Hepatocyte (in vitro differentiated cells): Measurements from ENCODE around the gene RIMKLB. TPM values are rescaled to one million over a fixed set of nuclear protein-coding genes. Genes with fewer than 3 reads are reported as not detected.

Experiments used
- DNase-seq: peaks from one replicate; pipeline ENCODE4 v3.0.0-alpha.2; 2016; ENCODE audit warnings: low spot score
- H2AFZ ChIP-seq: fragments of 200-600 bp; sonication (generic); 2 replicates; pipeline ENCODE4 v1.6.0; 2016; ENCODE audit warnings: antibody characterized with exemption, mild to moderate bottlenecking
- H3K27ac ChIP-seq: fragments of 200-600 bp; sonication (generic); 2 replicates; pipeline ENCODE4 v1.5.1; 2016; ENCODE audit warnings: mild to moderate bottlenecking
- H3K27me3 ChIP-seq: fragments of 200-600 bp; sonication (generic); 2 replicates; pipeline ENCODE4 v1.6.1; 2016
- H3K36me3 ChIP-seq: fragments of 200-600 bp; sonication (generic); replicated peaks from 2 replicates; pipeline ENCODE4 v1.5.1; 2016; ENCODE audit warnings: low read depth; ENCODE audit not compliant: insufficient read depth
- H3K4me1 ChIP-seq: fragments of 200-600 bp; sonication (generic); 2 replicates; pipeline ENCODE4 v1.5.1; 2016; ENCODE audit warnings: mild to moderate bottlenecking, moderate library complexity; ENCODE audit not compliant: insufficient read depth
- H3K4me2 ChIP-seq: fragments of 200-600 bp; sonication (generic); 2 replicates; pipeline ENCODE4 v1.6.0; 2016
- H3K4me3 ChIP-seq: fragments of 200-600 bp; sonication (generic); 2 replicates; pipeline ENCODE4 v1.5.1; 2016; ENCODE audit warnings: mild to moderate bottlenecking
- H3K79me2 ChIP-seq: fragments of 200-600 bp; sonication (generic); 2 replicates; pipeline ENCODE4 v1.6.0; 2017; ENCODE audit warnings: mild to moderate bottlenecking
- H3K9me2 ChIP-seq: fragments of 200-600 bp; sonication (generic); replicated peaks from 2 replicates; pipeline ENCODE4 v1.6.0; 2017; ENCODE audit warnings: mild to moderate bottlenecking; ENCODE audit not compliant: insufficient read depth
- H3K9me3 ChIP-seq: fragments of 200-600 bp; sonication (generic); 2 replicates; pipeline ENCODE4 v1.5.1; 2016; ENCODE audit warnings: low read depth, mild to moderate bottlenecking
- H4K20me1 ChIP-seq: fragments of 200-600 bp; sonication (generic); 2 replicates; pipeline ENCODE4 v1.6.0; 2016; ENCODE audit warnings: mild to moderate bottlenecking; ENCODE audit not compliant: insufficient read depth, poor library complexity, severe bottlenecking
- CTCF ChIP-seq: fragments of 200-600 bp; sonication (generic); IDR thresholded peaks from 2 replicates; pipeline ENCODE4 v1.5.1; 2016; ENCODE audit warnings: antibody characterized with exemption, mild to moderate bottlenecking; ENCODE audit not compliant: poor library complexity
- EZH2 ChIP-seq: fragments of 200-600 bp; sonication (generic); IDR thresholded peaks from 2 replicates; pipeline ENCODE4 v1.6.1; 2016; ENCODE audit warnings: antibody characterized with exemption, mild to moderate bottlenecking, borderline replicate concordance
- EZH2phosphoT487 ChIP-seq: fragments of 200-600 bp; sonication (generic); IDR thresholded peaks from one replicate; pipeline ENCODE4 v1.6.1; 2018; ENCODE audit warnings: antibody characterized with exemption, mild to moderate bottlenecking, low read depth, moderate library complexity; ENCODE audit not compliant: unreplicated experiment, severe bottlenecking
- WGBS: methylation state at CpG from one replicate; pipeline ENCODE4 v1.1.6; 2016; ENCODE audit warnings: low lambda C conversion rate; ENCODE audit errors: missing lambda C conversion rate; 5-methylcytosine and 5-hydroxymethylcytosine counted together
- polyA plus RNA-seq: library from polyadenylated mRNA; unstranded; fragments of >200 nt; fragmentation: Nextera tagmentation; extraction: Ambion mirVana; gene quantifications from 2 replicates; pipeline ENCODE4 v1.2.1, GENCODE V29; 2016
- total RNA-seq: library from RNA; depleted of rRNA; stranded (reverse); fragments of >200 nt; gene quantifications from 2 replicates; pipeline ENCODE4 v1.2.3, GENCODE V29; 2014

The RIMKLB gene
- total and polyA plus RNA-seq, 2 experiments from 2014 or later, result 20.7 to 37.3 TPM

GRCh38 chr12:8771072-8771471 is 73.3 kb downstream of the RIMKLB start:
- no peaks in the 10 kb centered on the region for H3K27me3 ChIP-seq
- H3K36me3 ChIP-seq, result no peaks in the 10 kb centered on the region
- no peaks in the 10 kb centered on the region for H3K9me3 ChIP-seq
- 96% methylated on average over 1 of the region's 1 CpG for WGBS
- H3K9me2 ChIP-seq, result no peaks in the 10 kb centered on the region
- H3K4me3 ChIP-seq, result no peak overlapping the region
- TF ChIP-seq EZH2 (no peak), CTCF (no peak), EZH2phosphoT487 (no peak)
- no peaks in the 10 kb centered on the region for H3K4me1 ChIP-seq
- no peak overlapping the region for H3K4me2 ChIP-seq
- no peak for DNase-seq
- H2AFZ ChIP-seq, result no peak overlapping the region
- no peaks in the 10 kb centered on the region for H3K79me2 ChIP-seq
- no peaks in the 10 kb centered on the region for H4K20me1 ChIP-seq
- H3K27ac ChIP-seq, result no peak overlapping the region

GRCh38 chr12:8773461-8773860 is 75.7 kb downstream of the RIMKLB start:
- 86% methylated on average over 10 of the region's 10 CpGs for WGBS
- H2AFZ ChIP-seq, result no peak overlapping the region
- no peak overlapping the region for H3K4me2 ChIP-seq
- no peak for TF ChIP-seq EZH2phosphoT487
- no peak for TF ChIP-seq EZH2
- TF ChIP-seq CTCF, result no peak
- no peaks in the 10 kb centered on the region for H3K9me3 ChIP-seq
- H3K9me2 ChIP-seq, result no peaks in the 10 kb centered on the region
- no peaks in the 10 kb centered on the region for H3K79me2 ChIP-seq
- H3K27me3 ChIP-seq, result no peaks in the 10 kb centered on the region
- DNase-seq, result no peak
- no peak overlapping the region for H3K27ac ChIP-seq
- no peaks in the 10 kb centered on the region for H3K4me1 ChIP-seq
- H3K36me3 ChIP-seq, result no peaks in the 10 kb centered on the region
- H3K4me3 ChIP-seq, result no peak overlapping the region
- H4K20me1 ChIP-seq, result no peaks in the 10 kb centered on the region

GRCh38 chr12:8779281-8779680 is 81.5 kb downstream of the RIMKLB start:
- TF ChIP-seq EZH2phosphoT487, result no peak
- no peaks in the 10 kb centered on the region for H3K36me3 ChIP-seq
- DNase-seq, result no peak
- H3K27ac ChIP-seq, result no peak overlapping the region
- H3K9me3 ChIP-seq, result no peaks in the 10 kb centered on the region
- H3K4me2 ChIP-seq, result no peak overlapping the region
- H3K4me3 ChIP-seq, result no peak overlapping the region
- H2AFZ ChIP-seq, result no peak overlapping the region
- 88% methylated on average over 4 of the region's 4 CpGs for WGBS
- no peaks in the 10 kb centered on the region for H3K4me1 ChIP-seq
- H3K27me3 ChIP-seq, result no peaks in the 10 kb centered on the region
- H3K79me2 ChIP-seq, result no peaks in the 10 kb centered on the region
- H3K9me2 ChIP-seq, result no peaks in the 10 kb centered on the region
- no peaks in the 10 kb centered on the region for H4K20me1 ChIP-seq

- Histone ChIP-seq H3K4me1 (no peaks in the 10 kb centered on the region), H3K36me3 (no peaks in the 10 kb centered on the region), H3K4me2 (no peak overlapping the region), H4K20me1 (no peaks in the 10 kb centered on the region), H3K27me3 (no peaks in the 10 kb centered on the region), H3K9me3 (no peaks in the 10 kb centered on the region), H3K9me2 (no peaks in the 10 kb centered on the region), H3K27ac (no peak overlapping the region), H2AFZ (no peak overlapping the region), H3K79me2 (no peaks in the 10 kb centered on the region), H3K4me3 (no peak overlapping the region)
- no peak for DNase-seq
- TF ChIP-seq CTCF, result peak; percentile 4
- no peak for TF ChIP-seq EZH2
- WGBS, result 92% methylated on average over 2 of the region's 2 CpGs
Measured at GRCh38 chr12:8779862-8780261, 82.1 kb downstream of the RIMKLB start.
